Suprapubic skin (tissue), 4 donors: ENCODE measurements around the gene USP32.

Experiments
- CTCF ChIP-seq, 2 donors: fragments of 200-600 bp in 1 of 2; fragments of 450-650 bp in 1 of 2; sonication (generic) in 1 of 2; IDR thresholded peaks; one replicate each; pipeline ENCODE4 v1.5.1; 2016 to 2019; ENCODE audit warnings: antibody characterized with exemption in 2 of 2, mild to moderate bottlenecking in 1 of 2, moderate library complexity in 1 of 2
- EP300 ChIP-seq: sonication (generic); formaldehyde crosslinking; IDR thresholded peaks from one replicate; pipeline ENCODE4 v1.6.1; 2017; ENCODE audit warnings: antibody characterized with exemption
- POLR2A ChIP-seq, 2 donors: fragments of 450-650 bp; IDR thresholded peaks; one replicate each; pipeline ENCODE4 v1.6.1; 2017; ENCODE audit warnings: antibody characterized with exemption in 2 of 2, mild to moderate bottlenecking in 2 of 2, moderate library complexity in 2 of 2
- POLR2AphosphoS5 ChIP-seq, 3 donors: sonication (generic); formaldehyde crosslinking; IDR thresholded peaks; one replicate each; pipeline ENCODE4 v1.6.1; 2017; ENCODE audit warnings: antibody characterized with exemption in 3 of 3

- TF ChIP-seq CTCF (IDR thresholded peaks at IDR 0.05) = no peak
- no peak for TF ChIP-seq EP300
- no peak for TF ChIP-seq POLR2A (IDR thresholded peaks at IDR 0.05)
- no peak for TF ChIP-seq POLR2AphosphoS5 (IDR thresholded peaks at IDR 0.05)
These were observed 8.6 kb downstream of the USP32 start for GRCh38 chr17:60383379-60383778.
